COLO829 (cell line): ENCODE measurements around the gene CYP51A1.
A peak's percentile ranks its signal among the peaks of the same experiment; 100 is the strongest.
"Not testable (repeated sequence)": the region's sequence is repeated elsewhere in the genome, so short reads cannot be mapped to it uniquely, and the experiment has no call there.

Experiments used
- DNase-seq: peaks from one replicate; pipeline ENCODE4 v3.0.0; 2012; ENCODE audit warnings: low spot score

CYP51A1 gene

DNA sequence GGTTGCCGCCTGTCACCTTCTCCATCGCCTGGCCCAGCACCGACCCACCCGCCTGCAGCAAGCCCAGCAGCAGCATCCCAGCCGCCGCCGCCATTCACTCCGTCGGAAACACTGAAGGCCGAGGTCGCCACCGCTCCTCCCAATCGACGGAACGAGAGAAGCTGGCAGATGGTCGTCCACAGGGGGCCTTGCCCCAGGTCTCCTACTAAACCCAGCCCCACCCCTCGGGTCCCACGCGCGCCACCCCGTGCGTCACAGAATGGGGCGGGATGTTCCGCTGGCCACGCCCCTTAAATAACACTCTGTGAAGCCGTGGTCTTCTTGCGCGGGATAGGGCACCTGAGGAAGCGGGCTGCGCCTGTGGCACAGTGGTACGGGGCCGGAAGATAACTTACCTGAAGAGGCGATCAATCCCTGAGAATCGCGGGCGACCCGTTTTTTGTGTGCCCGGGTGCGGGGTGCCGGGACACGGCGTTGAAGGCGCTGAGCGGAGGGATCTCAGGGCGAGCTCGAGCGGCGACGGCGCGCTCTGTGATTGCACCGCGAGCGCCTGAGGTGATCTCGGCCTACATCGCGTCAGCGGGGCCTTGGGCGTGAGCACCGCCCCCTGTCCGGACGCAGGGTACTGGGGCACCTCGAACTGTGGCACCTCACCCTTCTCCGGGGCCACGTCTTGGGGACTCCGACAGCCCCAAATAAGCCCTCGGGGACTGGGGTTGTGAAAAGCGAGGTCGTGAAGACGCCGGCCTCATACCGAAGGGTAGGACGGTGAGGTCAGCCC is at the start of gene CYP51A1:
CYP51A1 (minus strand) TSS at position 207 of the 781 bp plus-strand sequence; CDS start at position 94, 113 bp downstream.
- DNase-seq = peak; percentile 84

DNA sequence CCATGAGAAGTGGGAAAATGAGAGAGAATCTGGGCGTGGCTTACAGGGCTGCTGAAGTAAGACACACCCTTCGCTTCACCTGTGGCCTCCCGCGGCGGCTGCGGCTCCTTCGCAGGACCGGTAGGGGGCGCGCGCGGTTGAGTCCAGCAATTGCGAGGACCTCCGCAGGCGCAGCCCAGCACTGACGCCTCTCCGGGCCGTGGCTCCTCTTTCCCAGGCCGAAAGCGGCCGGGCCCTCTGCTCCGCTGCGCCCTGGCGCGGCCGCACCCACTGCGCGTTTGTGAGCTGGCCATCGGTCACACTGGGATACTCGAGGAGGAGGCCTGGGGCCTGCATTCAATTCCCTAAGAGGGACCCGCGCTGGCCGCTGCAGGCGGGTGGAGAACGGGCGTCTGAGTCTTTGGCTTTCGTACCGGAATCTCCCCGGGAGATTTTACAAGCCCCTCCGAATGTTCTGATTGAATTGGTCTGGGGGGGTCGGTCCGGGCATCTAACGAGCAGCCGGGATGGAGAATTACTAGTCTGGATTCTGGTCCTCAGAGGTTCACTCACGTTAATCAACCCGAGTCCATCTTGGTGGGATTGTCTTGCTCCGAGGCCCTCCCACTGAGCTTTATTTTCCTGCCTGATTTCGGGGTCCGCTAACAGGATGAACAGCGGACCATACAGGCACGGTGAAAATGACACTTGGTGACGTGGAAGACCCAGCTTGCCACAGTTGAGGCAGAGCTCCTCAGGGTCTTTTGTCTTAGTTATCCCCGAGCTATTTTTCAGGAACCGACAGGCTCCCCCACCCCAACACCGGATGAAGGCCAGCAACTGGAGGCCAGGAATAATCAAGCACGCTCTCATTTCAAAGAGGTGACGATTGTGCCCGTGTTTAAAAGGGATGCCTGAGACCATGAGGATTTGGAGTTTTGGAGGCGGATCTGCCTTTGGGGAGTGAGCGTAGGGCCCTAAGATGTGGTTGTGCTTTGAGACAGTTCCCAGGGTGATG is 44.9 kb upstream of the CYP51A1 start, which contains the start of gene LRRD1:
LRRD1 (minus strand) TSS at position 215 of the 997 bp plus-strand sequence. CDS start 13,940 bp downstream, outside the sequence.
- peak; percentile 14 for DNase-seq

DNA sequence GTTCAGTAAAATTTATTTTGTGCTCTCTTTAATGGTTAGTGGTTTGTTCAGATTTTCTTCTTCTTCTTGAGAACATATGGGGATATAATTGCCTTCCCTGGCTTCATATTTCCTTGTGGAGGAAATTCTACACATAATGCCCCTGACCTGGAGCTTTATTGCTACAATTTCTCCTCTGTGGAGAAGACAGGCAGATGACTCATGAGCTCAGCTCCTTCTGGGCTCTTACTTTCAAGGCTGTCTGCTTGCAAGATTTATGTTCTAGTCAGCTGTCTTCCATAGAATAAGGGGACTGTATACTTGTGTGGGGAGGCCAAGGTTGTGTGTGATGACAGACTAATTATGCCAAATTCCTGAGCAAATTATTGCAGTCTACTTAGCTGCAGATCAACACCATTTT is 43.1 kb upstream of the CYP51A1 start:
- peak; percentile 82 for DNase-seq

DNA sequence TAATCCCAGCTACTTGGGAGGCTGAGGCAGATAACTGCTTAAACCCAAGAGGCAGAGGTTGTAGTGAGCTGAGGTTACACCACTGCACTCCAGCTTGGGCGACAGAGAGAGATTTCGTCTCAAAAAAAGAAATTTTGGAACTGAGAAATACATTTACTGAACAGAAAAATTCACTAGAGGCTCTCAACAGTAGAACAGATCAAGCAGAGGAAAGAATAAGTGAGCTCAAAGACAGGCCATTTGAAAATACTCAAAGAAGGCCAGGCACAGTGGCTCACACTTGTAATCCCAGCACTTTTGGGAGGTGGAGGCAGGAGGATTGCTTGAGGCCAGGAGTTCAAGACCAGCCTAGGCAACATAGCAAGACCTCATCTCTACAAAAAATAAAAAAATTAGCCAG is 35.3 kb upstream of the CYP51A1 start:
- DNase-seq = not testable (repeated sequence)

DNA sequence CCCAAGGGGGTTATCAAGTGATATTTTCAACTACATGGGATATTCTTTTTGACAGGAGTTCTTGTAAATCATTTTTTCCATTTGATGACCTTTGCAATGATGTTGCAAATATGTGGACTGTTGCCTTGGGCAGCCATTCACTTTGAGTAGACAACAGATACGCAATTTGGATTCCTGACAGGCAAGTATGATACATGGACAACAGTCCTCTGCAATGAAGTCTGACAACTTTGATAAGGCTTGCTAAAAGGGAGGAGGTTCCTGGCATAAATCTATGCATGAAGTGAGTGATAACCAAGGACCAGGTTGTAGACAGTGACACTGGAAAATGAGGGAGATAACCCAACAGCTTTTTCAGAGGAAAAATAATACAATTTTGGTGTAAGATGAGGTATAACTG is 27.0 kb upstream of the CYP51A1 start:
- DNase-seq = no peak

DNA sequence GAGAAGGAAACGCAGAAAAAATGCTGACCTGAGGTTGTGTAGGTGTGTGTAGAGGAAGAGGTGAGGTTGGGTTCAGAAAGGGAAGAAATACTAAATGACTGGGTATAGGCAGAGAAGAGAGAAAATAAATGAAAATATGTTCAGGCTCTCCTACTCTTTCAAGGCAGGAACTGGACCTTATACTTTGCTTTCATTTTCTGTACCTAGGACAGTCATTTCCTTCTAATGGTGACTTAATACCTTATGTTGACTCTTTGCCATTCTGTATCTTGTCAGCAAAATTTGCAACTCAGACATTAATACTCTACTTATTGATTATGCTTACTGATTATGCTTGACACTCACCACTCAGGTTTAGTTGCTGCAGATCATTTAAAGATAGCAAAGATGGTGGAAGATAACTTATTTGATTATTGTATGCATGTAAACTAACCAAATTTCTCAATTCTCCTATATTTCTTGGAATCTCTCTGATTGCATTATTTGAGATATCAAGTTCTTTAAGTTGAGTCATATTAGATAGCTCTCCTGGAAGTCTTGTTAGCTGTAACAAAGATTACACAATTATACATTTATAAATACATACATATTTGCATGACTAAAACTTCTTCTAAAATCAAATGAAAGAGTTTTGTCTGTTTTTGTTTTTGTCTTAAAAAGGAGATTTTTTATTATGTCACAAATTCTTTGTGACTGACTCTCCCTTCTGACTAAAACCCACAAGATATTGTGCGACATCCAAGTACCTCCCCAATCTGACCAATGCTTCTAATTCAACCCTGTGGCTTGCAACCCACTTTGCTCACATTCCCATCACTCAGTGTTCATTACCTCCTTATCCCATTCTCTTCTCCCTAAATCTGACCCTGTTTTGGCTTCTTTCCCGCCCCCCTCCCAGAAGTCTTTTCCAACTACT is 24.6 kb upstream of the CYP51A1 start:
- DNase-seq = no peak

DNA sequence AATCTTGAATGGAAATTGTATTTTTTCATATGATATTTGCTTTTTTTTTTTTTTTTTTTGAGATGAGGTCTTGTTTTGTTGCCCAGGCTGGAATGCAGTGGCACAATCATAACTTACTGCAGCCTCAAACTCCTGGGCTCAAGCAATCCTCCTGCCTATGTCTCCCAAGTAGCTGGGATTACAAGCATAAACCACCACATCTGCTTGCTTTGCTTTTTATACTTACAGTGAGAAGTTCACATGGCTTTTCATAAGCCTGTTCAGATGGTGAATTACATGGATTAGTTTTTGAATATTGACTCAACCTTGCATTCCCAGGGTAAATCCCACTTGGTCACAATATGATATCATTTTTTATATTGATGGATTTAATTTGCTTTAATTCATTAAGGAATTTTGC is 22.7 kb upstream of the CYP51A1 start:
- no peak for DNase-seq

DNA sequence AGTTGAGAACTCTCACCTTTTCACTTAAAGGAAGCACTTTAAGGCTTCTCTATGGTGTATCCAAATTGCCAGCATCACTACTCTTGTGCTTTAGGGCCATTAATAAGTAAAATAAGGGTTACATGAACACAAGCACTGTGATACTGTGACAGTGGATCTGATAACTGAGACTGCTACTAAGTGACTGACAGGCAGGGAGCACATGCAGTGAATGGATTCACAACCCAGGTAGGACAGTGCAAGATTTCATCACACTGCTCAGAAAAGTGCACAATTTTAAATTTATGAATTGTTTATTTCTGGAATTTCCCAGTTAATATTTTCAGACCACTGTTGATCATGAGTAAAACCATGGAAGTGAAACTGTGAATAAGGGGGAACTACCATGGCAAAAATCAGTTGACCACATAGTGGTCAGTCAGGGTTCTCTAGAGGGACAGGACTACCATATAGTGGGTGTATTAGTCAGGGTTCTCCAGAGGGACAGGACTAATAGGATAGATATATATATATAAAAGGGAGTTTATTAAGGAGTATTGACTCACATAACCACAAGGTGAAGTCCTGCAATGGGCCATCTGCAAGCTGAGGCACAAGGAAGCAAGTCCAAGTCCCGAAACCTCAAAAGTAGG is 20.9 kb upstream of the CYP51A1 start:
- no peak for DNase-seq

DNA sequence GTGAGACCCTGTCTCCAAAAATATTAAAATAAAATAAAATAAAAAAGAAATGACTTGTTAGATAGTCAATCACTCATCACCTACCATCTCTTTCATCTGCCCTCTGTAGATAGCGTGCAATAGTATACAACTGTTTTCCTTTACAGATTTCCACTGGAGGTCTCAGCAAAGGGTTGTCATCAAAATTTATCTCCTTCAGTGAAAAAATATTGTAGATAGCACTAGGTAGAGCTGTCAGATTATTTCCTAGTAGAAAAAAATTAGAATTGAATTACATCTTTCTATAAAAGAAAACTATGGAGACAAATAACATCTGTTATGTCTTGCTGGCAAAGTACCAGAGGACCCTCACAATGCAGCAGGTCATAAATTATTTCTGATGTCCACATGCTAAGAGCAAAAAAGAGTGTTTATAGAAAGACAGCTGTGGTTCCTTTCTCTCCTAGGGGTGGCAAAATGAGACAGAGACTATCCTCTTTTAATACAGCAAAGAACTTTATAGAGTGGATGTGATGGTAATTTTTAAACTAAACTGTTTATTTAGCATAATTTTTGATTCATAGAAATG is 16.3 kb upstream of the CYP51A1 start:
- no peak for DNase-seq

DNA sequence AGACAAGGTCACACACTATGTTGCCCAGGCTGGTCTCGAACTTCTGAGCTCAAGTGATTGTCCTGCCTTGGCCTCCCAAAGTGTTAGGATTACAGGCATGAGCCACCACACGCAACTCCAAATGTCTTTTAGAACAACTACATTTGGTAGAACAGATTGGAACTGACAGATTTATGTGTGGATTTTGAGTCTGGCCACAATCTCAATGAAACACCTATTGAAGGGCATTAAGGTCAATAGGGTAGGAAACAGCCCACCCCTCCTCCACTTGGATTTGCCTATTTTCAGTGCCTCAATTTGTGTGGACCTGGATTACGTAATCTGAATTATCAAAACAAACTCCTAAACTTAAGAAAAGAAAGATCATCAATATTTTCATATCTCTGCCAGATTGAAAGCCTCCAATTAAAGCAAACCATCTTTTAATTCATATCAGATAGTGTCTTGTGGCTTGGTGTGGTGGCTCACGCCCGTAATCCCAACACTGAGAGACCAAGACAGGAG is 15.5 kb upstream of the CYP51A1 start:
- DNase-seq = no peak

DNA sequence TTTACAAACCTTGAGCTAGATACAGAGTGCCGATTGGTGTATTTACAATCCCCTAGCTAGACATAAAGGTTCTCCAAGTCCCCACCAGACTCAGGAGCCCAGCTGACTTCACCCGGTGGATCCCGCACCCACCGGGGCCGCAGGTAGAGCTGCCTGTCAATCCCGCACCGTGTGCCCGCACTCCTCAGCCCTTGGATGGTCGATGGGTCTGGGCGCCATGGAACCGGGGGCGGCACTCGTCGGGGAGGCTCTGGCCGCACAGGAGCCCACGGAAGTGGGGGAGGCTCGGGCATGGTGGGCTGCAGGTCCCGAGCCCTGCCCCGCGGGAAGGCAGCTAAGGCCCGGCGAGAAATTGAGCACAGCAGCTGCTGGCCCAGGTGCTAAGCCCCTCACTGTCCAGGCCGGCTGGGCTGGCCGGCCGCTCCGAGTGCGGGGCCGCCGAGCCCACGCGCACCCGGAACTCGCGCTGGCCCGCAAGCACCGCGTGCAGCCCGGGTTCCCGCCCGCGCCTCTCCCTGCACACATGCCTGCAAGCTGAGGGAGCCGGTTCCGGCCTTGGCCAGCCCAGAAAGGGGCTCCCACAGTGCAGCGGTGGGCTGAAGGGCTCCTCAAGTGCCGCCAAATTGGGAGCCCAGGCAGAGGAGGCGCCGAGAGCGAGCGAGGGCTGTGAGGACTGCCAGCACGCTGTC is 9.1 kb upstream of the CYP51A1 start:
- DNase-seq = not testable (repeated sequence)

DNA sequence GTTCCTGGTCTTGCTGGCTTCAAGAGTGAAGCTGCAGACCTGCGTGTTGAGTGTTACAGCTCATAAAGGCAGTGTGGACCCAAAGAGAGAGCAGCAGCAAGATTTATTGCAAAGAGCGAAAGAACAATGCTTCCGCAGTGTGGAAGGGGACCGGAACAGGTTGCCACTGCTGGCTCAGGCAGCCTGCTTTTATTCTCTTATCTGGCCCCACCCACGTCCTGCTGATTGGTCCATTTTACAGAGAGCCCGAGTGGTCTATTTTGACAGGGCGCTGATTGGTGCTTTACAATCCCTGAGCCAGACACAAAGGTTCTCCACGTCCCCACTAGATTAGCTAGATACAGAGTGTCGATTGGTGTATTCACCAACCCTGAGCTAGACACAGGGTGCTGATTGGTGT is 8.5 kb upstream of the CYP51A1 start:
- not testable (repeated sequence) for DNase-seq

DNA sequence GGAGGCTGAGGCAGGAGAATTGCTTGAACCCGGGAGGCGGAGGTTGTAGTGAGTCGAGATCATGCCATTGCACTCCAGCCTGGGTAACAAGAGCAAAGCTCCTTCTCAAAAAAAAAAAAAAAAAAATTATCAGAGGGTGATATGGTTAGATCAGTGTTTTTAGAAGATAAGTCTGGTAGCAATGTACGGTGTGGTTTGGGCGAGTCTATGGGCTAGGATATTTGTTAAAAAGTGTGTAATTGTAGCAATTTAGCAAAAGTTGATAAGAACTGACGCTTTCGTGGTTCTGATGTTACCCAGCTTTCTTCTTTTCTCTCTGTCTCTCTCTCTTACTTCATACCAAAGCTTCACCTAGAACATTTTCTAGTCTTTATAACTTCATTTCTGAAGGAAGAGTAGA is 6.9 kb upstream of the CYP51A1 start:
- no peak for DNase-seq

DNA sequence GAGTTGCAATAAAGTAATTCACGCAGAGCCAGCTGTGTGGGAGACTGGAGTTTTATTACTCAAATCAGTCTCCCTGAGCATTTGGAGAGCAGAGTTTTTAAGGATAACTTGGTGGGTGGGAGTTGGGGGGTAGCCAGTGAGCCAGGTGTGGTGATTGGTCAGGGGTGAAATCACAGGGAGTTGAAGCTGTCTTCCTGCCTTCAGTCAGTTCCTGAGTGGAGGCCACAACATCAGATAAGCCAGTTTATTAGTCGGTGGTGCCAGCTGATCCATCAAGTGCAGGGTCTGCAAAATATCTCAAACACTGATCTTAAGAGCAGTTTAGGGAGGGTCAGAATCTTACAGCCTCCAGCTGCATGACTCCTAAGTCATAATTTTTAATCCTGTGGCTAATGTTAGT is 3.3 kb upstream of the CYP51A1 start:
- DNase-seq = no peak

DNA sequence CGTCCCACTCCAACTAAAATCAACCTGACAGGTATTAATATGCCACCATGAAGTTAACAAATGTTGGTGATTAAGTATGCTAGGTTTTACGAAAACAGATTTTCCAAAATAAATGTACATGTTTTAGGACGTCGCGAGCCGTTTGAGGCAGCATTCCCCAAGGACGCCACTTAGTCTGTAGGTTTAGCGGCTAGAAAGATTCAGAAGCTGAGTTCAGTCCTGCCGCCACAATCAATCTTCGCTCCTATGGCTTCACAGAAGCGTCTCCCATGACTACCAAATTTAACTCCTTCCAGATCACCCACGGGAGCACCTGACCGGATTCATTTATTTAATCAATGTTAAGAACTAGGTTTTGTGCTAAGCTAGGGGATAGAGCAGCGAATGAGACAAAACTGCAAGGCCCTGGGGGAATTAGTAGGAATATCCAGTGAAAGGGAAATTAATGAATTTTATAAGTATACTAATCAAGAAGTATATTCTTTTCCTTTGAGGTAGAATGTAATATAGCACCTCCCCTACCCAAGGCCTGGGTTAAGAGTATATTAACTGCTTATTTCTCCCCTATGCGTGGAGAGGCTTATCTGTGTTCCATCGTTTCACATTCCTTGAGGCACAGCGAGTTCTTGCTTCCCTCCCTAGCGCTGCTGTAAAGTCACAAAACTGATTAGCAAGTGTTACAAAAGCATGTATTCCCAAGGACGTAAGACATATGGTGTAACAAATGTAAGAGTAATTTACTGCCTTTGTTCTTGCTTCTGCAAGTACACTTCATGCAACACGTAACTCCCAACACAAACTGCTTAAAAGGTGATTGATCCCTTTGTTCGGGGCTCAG is 994 bp upstream of the CYP51A1 start:
- peak; percentile 25 for DNase-seq

DNA sequence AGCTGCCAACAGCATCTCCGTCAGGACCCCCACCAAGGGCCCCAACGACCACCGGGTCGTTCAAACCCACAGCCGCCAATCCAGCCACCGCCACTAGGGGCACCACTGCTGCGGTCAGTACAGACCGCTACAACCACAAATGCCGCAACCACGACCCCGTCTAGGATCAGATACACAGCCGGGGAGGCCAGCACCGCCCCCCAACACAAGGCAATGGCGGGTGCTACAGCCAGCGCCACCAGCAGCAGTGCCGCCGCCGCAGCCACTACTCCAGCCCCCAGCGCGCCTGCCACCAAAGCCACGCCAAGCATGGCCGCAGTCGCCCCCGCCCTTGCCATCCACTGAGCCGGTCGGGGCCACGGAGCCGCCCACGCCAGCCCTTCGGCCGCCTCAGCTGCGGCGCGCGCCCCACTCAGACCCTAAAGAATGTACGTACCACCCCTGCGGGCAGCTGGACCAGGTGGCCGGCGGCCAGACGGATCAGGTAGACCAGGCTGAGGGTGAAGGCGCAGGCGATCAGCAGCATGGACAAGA is 473 bp downstream of the CYP51A1 start:
- peak; percentile 55 for DNase-seq

DNA sequence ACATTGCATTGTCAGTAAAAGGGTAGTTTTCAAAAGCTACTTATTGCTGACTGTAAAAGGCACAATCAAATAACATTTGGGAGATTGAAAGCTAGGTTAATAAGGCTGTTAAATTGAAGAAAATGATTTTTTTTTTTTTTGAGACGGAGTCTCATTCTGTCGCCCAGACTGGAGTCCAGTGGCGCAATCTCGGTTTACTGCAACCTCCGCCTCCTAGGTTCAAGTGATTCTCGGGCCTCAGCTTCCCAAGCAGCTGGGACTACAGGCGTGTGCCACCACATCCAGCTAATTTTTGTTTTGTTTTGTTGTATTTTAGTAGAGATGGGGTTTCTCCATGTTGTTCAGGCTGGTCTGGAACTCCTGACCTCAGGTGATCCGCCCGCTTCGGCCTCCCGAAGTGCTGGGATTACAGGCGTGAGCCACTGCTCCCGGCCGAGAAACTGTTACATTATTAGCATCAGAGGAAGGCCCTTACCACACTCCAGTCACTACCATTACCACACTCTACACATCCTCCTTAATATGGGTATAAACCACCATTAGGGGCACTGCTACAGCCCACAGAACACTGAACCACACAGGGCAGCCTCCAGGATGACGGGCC is 1.0 kb downstream of the CYP51A1 start:
- DNase-seq = no peak

DNA sequence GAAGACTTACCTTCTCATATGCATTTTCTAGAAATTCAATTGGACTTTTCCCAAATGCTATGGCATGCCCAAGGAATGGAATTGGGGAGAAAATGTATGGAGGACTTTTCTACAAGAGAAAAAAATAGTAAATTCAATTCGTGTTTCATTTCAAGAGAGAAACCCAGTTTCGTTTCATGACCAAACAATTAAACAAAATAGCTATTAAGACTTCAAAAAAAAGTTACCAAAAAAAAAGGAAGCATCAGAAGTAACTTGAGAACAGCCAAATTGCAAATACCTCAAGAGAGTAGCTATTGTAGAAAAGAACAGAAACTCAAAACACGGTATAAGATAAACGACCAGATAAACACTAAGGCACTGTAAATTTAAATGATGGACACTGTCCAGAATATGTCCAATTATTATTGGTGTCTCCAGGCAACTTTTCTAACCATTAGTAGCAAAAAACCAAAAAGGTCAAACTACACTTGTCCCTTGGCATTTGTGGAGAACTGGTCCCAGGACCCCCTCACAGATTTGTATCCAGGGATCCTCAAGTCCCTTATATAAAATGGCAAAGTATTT is 2.4 kb downstream of the CYP51A1 start:
- no peak for DNase-seq
